Measurements from ENCODE around the gene DCP1A.

DNA sequence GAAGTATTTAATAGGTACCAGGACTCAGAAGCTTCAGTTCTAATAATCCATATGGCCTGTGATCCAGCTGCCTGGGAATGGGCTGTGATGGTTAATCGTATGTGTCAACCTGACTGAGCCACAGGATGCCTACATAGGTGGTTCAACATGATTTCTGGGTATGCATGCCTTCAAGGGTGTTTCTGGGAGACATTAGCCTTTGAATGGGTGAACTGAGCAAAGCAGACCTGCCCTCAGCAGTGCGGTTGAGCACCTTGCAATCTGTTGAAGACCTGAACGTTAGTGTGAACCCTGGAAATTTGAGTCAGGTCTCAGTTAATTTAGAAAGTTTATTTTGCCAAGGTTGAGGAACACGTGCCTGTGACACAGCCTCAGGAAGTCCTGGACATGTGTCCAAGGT is 68.7 kb downstream of the DCP1A start:
- TF ChIP-seq, protein P1, sequence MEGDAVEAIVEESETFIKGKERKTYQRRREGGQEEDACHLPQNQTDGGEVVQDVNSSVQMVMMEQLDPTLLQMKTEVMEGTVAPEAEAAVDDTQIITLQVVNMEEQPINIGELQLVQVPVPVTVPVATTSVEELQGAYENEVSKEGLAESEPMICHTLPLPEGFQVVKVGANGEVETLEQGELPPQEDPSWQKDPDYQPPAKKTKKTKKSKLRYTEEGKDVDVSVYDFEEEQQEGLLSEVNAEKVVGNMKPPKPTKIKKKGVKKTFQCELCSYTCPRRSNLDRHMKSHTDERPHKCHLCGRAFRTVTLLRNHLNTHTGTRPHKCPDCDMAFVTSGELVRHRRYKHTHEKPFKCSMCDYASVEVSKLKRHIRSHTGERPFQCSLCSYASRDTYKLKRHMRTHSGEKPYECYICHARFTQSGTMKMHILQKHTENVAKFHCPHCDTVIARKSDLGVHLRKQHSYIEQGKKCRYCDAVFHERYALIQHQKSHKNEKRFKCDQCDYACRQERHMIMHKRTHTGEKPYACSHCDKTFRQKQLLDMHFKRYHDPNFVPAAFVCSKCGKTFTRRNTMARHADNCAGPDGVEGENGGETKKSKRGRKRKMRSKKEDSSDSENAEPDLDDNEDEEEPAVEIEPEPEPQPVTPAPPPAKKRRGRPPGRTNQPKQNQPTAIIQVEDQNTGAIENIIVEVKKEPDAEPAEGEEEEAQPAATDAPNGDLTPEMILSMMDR (IDR thresholded peaks at IDR 0.05) = no peak
- no peak for TF ChIP-seq POLR2AphosphoS5 (IDR thresholded peaks at IDR 0.05; ENCODE audit: insufficient read depth in 1 of 2, low read depth in 1 of 2)
